HG03060 (cell line): ENCODE measurements around the gene FAN1.

Experiments
- ATAC-seq: cut with Tn5 transposase; IDR thresholded peaks from one replicate; pipeline ENCODE4 v1.9.1; 2021; ENCODE audit warnings: low read depth, moderate number of reproducible peaks; ENCODE audit not compliant: unreplicated experiment

Gene FAN1

GRCh38 chr15:30919877-30920550 is 16.3 kb downstream of the FAN1 start:
- ATAC-seq: no peak

GRCh38 chr15:30921106-30921505 is 17.4 kb downstream of the FAN1 start:
- ATAC-seq: no peak

- no peak for ATAC-seq
Observed at GRCh38 chr15:30921781-30922479, 18.2 kb downstream of the FAN1 start.

- no peak for ATAC-seq
Observed at GRCh38 chr15:30922480-30923311, 19.0 kb downstream of the FAN1 start.

- no peak for ATAC-seq
Observed at GRCh38 chr15:30923429-30923828, 19.7 kb downstream of the FAN1 start.

GRCh38 chr15:30924353-30924752 is 20.6 kb downstream of the FAN1 start:
- no peak for ATAC-seq

- ATAC-seq: no peak
Observed at GRCh38 chr15:30925686-30926085, 22.0 kb downstream of the FAN1 start.

- ATAC-seq: no peak
Observed at GRCh38 chr15:30926161-30926560, 22.4 kb downstream of the FAN1 start.

- no peak for ATAC-seq
Observed at GRCh38 chr15:30927148-30927761, 23.5 kb downstream of the FAN1 start.

- ATAC-seq: no peak
Observed at GRCh38 chr15:30928076-30928475, 24.4 kb downstream of the FAN1 start.

- no peak for ATAC-seq
Observed at GRCh38 chr15:30929064-30929669, 25.5 kb downstream of the FAN1 start.

GRCh38 chr15:30929982-30930381 is 26.3 kb downstream of the FAN1 start:
- ATAC-seq: no peak

GRCh38 chr15:30930422-30930821 is 26.7 kb downstream of the FAN1 start:
- ATAC-seq: no peak

- no peak for ATAC-seq
Observed at GRCh38 chr15:30933293-30933692, 29.6 kb downstream of the FAN1 start.

- ATAC-seq: no peak
Observed at GRCh38 chr15:30939161-30939560, 35.4 kb downstream of the FAN1 start.

GRCh38 chr15:30940359-30940758 is 36.6 kb downstream of the FAN1 start:
- ATAC-seq: no peak

GRCh38 chr15:30941520-30941919 is 37.8 kb downstream of the FAN1 start:
- ATAC-seq: no peak

GRCh38 chr15:30943654-30944335 is 40.1 kb downstream of the FAN1 start:
- ATAC-seq: no peak

- ATAC-seq: no peak
Observed at GRCh38 chr15:30953183-30953582, 49.5 kb downstream of the FAN1 start.
